Measurements from ENCODE around the gene ZNF335. TPM values are rescaled to one million over a fixed set of nuclear protein-coding genes. Genes with fewer than 3 reads are reported as not detected.

ZNF335 gene
- total and polyA plus RNA-seq, 2 donors (not counting 3 experiments of a cell fraction or from before 2014, with no cell fraction given) = 17.3 to 22.8 TPM

DNA sequence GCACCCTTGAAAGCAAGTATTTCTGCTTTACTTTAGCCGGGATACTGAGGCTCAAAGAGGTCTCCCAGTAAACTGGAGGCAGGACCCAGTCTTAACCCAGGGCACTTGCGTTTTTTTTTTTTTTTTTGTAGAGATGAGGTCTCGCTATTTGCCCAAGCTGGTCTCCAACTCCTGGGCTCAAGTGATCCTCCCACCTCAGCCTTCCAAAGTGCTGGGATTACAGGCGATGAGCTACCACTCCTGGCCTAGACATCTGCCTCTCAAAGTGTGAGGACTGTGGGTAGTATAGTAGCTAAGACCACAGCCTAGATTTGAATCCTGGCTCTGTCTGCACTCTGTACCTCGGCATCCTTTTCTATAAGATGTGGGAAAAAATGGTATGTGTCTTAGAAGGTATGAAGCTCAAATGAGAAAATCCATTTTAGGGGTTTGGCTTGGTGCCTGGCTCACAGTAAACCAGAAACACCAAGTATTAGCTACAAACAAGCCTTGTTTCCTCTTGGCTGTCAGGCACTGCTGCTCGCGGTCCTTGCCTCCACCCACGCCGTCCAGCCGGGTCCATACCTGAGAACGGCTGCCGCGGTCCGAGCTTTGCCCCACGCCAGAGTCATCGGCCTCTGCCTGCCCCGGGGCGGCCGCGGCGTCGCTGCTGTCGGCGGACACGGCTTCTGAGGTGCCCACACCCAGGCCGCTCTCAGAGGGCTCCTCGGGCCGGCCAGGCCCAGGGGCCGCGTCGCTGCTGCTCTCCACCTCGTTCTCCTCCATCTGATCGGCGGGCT, 1.2 kb downstream of the ZNF335 start:
- Histone ChIP-seq H3K4me3 (replicated peaks in 1 of 3; ENCODE audit: insufficient read depth in 1 of 3, low read depth in 1 of 3, low read length in 3 of 3) (peak overlapping the region; percentile 52 to 79 (median 72)), H3K4me1 (ENCODE audit: control insufficient read depth, extremely low read depth, insufficient read depth, low read length) (peaks cover 14% of the 10 kb centered on the region), H3K9ac (replicated peaks; ENCODE audit: extremely low read depth, insufficient read depth, low read length) (peak overlapping the region; percentile 100), H3K9me3 (replicated peaks; ENCODE audit: control insufficient read depth, insufficient read depth, low read length) (no peaks in the 10 kb centered on the region), H3K79me2 (ENCODE audit: control insufficient read depth, insufficient read depth, low read length) (peaks cover 23% of the 10 kb centered on the region), H4K20me1 (replicated peaks; ENCODE audit: control insufficient read depth, extremely low read depth, insufficient read depth, low read length) (no peaks in the 10 kb centered on the region), H3K4me2 (ENCODE audit: insufficient read depth, low read length) (peak overlapping the region; percentile 81), H2AFZ (ENCODE audit: low read depth, low read length) (peak overlapping the region; percentile 66), H3K36me3 (ENCODE audit: control insufficient read depth in 2 of 2, extremely low read depth in 1 of 2, insufficient read depth in 2 of 2, low read length in 2 of 2) (peaks cover under 1 to 17% of the 10 kb centered on the region in 2 experiments), H3K27ac (ENCODE audit: insufficient read depth, low read depth, low read length) (peak overlapping the region; percentile 100), H3K27me3 (ENCODE audit: control insufficient read depth in 2 of 2, insufficient read depth in 2 of 2, low read length in 2 of 2) (no peaks in the 10 kb centered on the region), H3K9me1 (replicated peaks; ENCODE audit: control insufficient read depth, extremely low read depth, insufficient read depth, low read length) (no peaks in the 10 kb centered on the region)
- DNase-seq (ENCODE audit: low read depth, low spot score) (peak; percentile 27), FAIRE-seq (peak; percentile 56)
- no peak for TF ChIP-seq POLR2AphosphoS5 (IDR thresholded peaks at IDR 0.05; ENCODE audit: insufficient read depth, low read depth, low read length)
- TF ChIP-seq FOS (IDR thresholded peaks at IDR 0.05; ENCODE audit: borderline replicate concordance, insufficient read depth, low read length) = no peak
- no peak for TF ChIP-seq JUN (IDR thresholded peaks at IDR 0.05; ENCODE audit: borderline replicate concordance, insufficient read depth, insufficient read length, low read depth)
- intact Hi-C loops (cut with micrococcal nuclease) = loop anchor here (2.0 to 5.0 kb wide), 2 partner anchors 80 to 1004 kb away; partner anchors contain the start of genes CTSA, NEURL2 and STK4
- ChIA-PET POLR2A (interaction anchor here (0.6 to 1.3 kb wide), 5 partner anchors 36 to 147 kb away, joined by 3 to 5 read pairs (median 4); partner anchors contain the start of gene PCIF1), CTCF (interaction anchor here (0.9 to 8.7 kb wide), 31 partner anchors 11 to 597 kb away, joined by 3 to 80 read pairs (median 7); partner anchors contain the start of genes CTSA, NEURL2, SNX21 and UBE2C)
- TSS peak; percentile 23 for BruUV-seq (replicated peaks)
- dilution Hi-C loops (cut with MboI; ENCODE audit: extremely low pct_ligation_motif_present, low sequenced_read_pairs) = no loop called here
